Measurements from ENCODE around the gene MAPK7.

DNA sequence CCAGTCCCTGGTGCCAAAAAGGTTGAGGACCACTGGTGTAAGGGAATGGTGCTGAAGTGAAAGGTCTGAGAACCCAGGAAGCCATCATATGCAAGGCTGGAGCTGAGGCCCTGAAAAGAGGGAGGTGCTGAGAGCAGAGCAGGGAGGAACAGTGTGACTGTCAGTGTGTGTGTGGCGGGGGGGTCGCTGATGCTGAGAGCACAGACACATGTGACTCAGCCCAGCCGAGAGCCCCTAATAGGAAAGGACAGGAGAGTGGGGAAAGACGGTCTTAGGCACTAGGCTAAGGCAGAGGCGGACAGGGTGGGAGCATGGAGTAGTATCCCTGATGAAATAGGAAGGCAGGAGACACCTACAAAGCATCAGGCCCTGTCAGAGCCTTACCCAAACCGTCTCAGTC is 17.0 kb upstream of the MAPK7 start:
- no peak for TF ChIP-seq NR2C2 (IDR thresholded peaks at IDR 0.05; ENCODE audit: borderline replicate concordance, control insufficient read depth, insufficient read length, low read depth)
- no peak for TF ChIP-seq CTCF (IDR thresholded peaks at IDR 0.05 in 2 of 3, conservative IDR thresholded peaks at IDR 0.05 in 1 of 3; ENCODE audit: control insufficient read depth in 2 of 3, extremely low read depth in 1 of 3, insufficient read depth in 1 of 3, low read depth in 3 of 3, low read length in 3 of 3)
- TF ChIP-seq, protein P1, sequence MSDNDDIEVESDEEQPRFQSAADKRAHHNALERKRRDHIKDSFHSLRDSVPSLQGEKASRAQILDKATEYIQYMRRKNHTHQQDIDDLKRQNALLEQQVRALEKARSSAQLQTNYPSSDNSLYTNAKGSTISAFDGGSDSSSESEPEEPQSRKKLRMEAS (IDR thresholded peaks at IDR 0.05; ENCODE audit: low read depth, low read length), result no peak
- TF ChIP-seq TAF1 (IDR thresholded peaks at IDR 0.05; ENCODE audit: borderline replicate concordance, low read depth, low read length), result no peak
- TF ChIP-seq HCFC1 (IDR thresholded peaks at IDR 0.05; ENCODE audit: low read length), result no peak
- TF ChIP-seq EZH2 (IDR thresholded peaks at IDR 0.05; ENCODE audit: borderline replicate concordance, control insufficient read depth, low read depth, low read length), result no peak
- TF ChIP-seq NFYB (IDR thresholded peaks at IDR 0.05; ENCODE audit: insufficient read depth, low read depth, low read length), result no peak
- TF ChIP-seq CHD1 (IDR thresholded peaks at IDR 0.05; ENCODE audit: low read depth, low read length), result no peak
- TF ChIP-seq USF1 (IDR thresholded peaks at IDR 0.05; ENCODE audit: borderline replicate concordance, extremely low read length, insufficient read depth, low read depth, low read length), result no peak
- TF ChIP-seq BRCA1 (IDR thresholded peaks at IDR 0.05; ENCODE audit: low read depth, low read length), result no peak
- TF ChIP-seq EP300 (IDR thresholded peaks at IDR 0.05; ENCODE audit: borderline replicate concordance in 1 of 2, control insufficient read depth in 1 of 2, low read depth in 2 of 2, low read length in 2 of 2), result no peak
